Right atrium auricular region (tissue), 2 donors: ENCODE data around the gene WDR64. TPM values are rescaled to one million over a fixed set of nuclear protein-coding genes. Genes with fewer than 3 reads are reported as not detected.
A peak's percentile ranks its signal among the peaks of the same experiment; 100 is the strongest.

Experiments
- DNase-seq: peaks from one replicate; pipeline ENCODE4 v3.0.0-alpha.2; 2019; ENCODE audit warnings: low spot score
- H3K27ac ChIP-seq, 2 donors: fragments of 200-600 bp; sonication (generic); 1 replicate in 1 of 2; 2 replicates in 1 of 2; pipeline ENCODE4 v1.5.1; 2016 to 2019
- H3K27me3 ChIP-seq, 2 donors: fragments of 200-600 bp; sonication (generic); one replicate each; pipeline versions ENCODE4 v1.5.1 to v1.6.0; 2017 to 2019
- H3K36me3 ChIP-seq: fragments of 200-600 bp; sonication (generic); one replicate; pipeline ENCODE4 v1.5.1; 2016
- H3K4me1 ChIP-seq, 2 donors: fragments of 200-600 bp; sonication (generic); one replicate each; pipeline versions ENCODE4 v1.5.1 to v1.6.0; 2017 to 2019
- H3K4me3 ChIP-seq, 2 donors: fragments of 200-600 bp; sonication (generic); 1 replicate in 1 of 2; 2 replicates in 1 of 2; pipeline ENCODE4 v1.5.1; 2017 to 2019; ENCODE audit warnings: mild to moderate bottlenecking in 1 of 2, moderate library complexity in 1 of 2
- H3K9me3 ChIP-seq, 2 donors: fragments of 200-600 bp; sonication (generic); one replicate each; pipeline ENCODE4 v1.5.1; 2019
- total RNA-seq, 2 donors: library from RNA; depleted of rRNA; stranded (reverse); fragments of >200 nt; gene quantifications; one replicate each; pipeline ENCODE4 v1.1.0, GENCODE V29; 2016
- TF ChIP-seq, protein P1 (sequence below), 2 donors: fragments of 200-600 bp; sonication (generic); IDR thresholded peaks; one replicate each; pipeline ENCODE4 v1.5.1; 2019; ENCODE audit warnings: antibody characterized with exemption in 2 of 2

WDR64 gene
- total RNA-seq, 2 donors from 2014 or later, result not detected

DNA sequence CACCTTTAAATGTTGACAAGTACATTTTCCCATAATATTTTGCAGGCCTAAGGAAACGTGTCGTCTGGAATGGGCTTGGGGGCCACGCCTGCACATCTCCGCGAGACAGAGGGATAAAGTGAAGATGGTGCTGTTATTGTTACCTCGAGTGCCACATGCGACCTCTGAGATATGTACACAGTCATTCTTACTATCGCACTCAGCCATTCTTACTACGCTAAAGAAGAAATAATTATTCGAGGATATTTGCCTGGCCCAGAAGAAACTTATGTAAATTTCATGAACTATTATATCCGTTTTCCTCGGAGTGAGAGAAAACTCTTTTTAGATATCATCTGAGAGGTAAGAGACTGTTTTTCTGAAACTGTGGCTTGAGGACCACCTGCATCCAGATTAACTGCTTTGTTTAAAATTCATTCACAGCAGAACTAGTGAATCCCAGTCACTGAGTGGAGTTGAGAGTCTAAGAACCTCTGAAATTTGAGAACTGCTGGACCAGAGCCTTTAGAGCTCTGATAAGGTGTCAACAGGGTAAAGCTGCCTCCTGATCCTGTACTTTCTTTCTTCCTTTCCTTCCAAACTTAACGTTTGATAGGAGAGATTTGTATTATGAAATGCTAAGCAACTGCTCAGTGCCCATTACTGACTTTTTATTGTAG lies 196.7 kb downstream of the WDR64 start:
- H3K36me3 ChIP-seq, result no peaks in the 10 kb centered on the region
- H3K4me3 ChIP-seq, result peak overlapping the region in 1 of 2 donors; percentile 72
- H3K9me3 ChIP-seq, result no peaks in the 10 kb centered on the region
- H3K4me1 ChIP-seq, result peaks cover 0 to 9% of the 10 kb centered on the region in 2 donors
- no peak for DNase-seq
- TF ChIP-seq, protein P1, sequence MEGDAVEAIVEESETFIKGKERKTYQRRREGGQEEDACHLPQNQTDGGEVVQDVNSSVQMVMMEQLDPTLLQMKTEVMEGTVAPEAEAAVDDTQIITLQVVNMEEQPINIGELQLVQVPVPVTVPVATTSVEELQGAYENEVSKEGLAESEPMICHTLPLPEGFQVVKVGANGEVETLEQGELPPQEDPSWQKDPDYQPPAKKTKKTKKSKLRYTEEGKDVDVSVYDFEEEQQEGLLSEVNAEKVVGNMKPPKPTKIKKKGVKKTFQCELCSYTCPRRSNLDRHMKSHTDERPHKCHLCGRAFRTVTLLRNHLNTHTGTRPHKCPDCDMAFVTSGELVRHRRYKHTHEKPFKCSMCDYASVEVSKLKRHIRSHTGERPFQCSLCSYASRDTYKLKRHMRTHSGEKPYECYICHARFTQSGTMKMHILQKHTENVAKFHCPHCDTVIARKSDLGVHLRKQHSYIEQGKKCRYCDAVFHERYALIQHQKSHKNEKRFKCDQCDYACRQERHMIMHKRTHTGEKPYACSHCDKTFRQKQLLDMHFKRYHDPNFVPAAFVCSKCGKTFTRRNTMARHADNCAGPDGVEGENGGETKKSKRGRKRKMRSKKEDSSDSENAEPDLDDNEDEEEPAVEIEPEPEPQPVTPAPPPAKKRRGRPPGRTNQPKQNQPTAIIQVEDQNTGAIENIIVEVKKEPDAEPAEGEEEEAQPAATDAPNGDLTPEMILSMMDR (IDR thresholded peaks at IDR 0.05), result no peak
- no peaks in the 10 kb centered on the region for H3K27me3 ChIP-seq
- H3K27ac ChIP-seq, result no peak overlapping the region

DNA sequence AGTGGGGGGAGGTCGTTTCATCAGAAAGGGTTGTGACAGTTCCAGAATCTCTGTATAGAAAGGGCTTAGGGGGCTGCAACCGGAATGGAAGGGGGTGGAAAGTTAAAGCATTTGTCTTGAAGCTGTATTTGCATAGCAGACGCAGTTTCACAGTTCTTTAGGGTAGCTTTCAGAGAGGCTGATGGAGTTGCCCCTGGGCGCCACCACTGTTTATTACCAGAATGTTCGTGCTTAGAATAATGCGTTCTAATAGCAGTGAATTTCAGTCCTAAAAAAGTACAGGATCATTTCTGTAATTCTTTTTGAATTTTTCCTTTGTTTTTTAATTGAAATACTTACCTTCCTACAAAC lies 197.2 kb downstream of the WDR64 start:
- no peak overlapping the region for H3K27ac ChIP-seq
- H3K4me3 ChIP-seq, result no peak overlapping the region
- no peaks in the 10 kb centered on the region for H3K36me3 ChIP-seq
- no peaks in the 10 kb centered on the region for H3K27me3 ChIP-seq
- peaks cover 0 to 9% of the 10 kb centered on the region in 2 donors for H3K4me1 ChIP-seq
- TF ChIP-seq, protein P1 (IDR thresholded peaks at IDR 0.05), result no peak
- no peak for DNase-seq
- H3K9me3 ChIP-seq, result no peaks in the 10 kb centered on the region

Other genes with a start within 250 kb of the WDR64 start
- gene FH, start 132.5 kb upstream of the WDR64 start, total RNA-seq, result 100 to 1,000 TPM; 104 to 170 TPM
- under 1 TPM; 0.35 to 0.37 TPM for gene KMO, start 119.9 kb upstream of the WDR64 start, total RNA-seq
- gene CHML, start 11.9 kb upstream of the WDR64 start, total RNA-seq, result 1 to 10 TPM; 2.7 to 3.2 TPM
- 1 to 10 TPM; 6.3 to 9.9 TPM for gene OPN3, start 11.9 kb upstream of the WDR64 start, total RNA-seq
- under 1 TPM in 1 of 2 donors, not detected in 1; 0.16 TPM for gene EXO1, start 195.9 kb downstream of the WDR64 start, total RNA-seq